K562 (cell line): ENCODE measurements around the gene FZD8. TPM values are rescaled to one million over a fixed set of nuclear protein-coding genes. Genes with fewer than 3 reads are reported as not detected.

Experiments used
- ATAC-seq: fragments of 200-7000 bp; cut with Tn5 transposase; 3 replicates; pipeline ENCODE4 v1.9.1; 2020; ENCODE audit warnings: moderate library complexity
- BruUV-seq: library from RNA; stranded (reverse); fragments of 400-500 nt; replicated peaks from 2 replicates; lab custom pipeline; 2021; lab: Mats Ljungman, UMichigan
- CTCF ChIA-PET: fragments of 300-600 bp; formaldehyde crosslinking; extraction: SDS; loops from one replicate; lab custom pipeline; 2021; ENCODE audit warnings: low intra/inter-chr PET ratio; lab: Yijun Ruan, JAX
- POLR2A ChIA-PET: fragments of 300-600, 350-650 bp; sonication (Branson Sonifier 250); formaldehyde crosslinking; extraction: SDS; loops from one replicate; lab custom pipeline; 2021; ENCODE audit warnings: antibody characterized with exemption, inconsistent platforms; lab: Yijun Ruan, JAX
- DNase-seq, 4 experiments: peaks; one replicate each; pipeline versions ENCODE4 v3.0.0 to v3.0.0-alpha.2; 2011 to 2018; ENCODE audit warnings: low spot score in 3 of 4, mixed read lengths in 3 of 4; ENCODE audit errors: extremely low read depth in 1 of 4
- FAIRE-seq: peaks from 2 replicates; lab custom pipeline; 2011; peaks lifted over from hg19 to GRCh38; lab: Jason Lieb, UNC
- H2AFZ ChIP-seq: 2 replicates; pipeline ENCODE4 v1.6.0; 2011; ENCODE audit warnings: low read depth, low read length, control low read depth, inconsistent platforms
- H3K27ac ChIP-seq: fragments of 200-600 bp; 3 replicates; pipeline ENCODE4 v1.8.0; 2011; ENCODE audit warnings: low read depth, mild to moderate bottlenecking, control low read depth, inconsistent platforms, low read length, moderate library complexity, mixed read lengths; ENCODE audit errors: extremely low read depth
- H3K27me3 ChIP-seq, 2 experiments: fragments of 300-600 bp in 1 of 2; 2 replicates in 1 of 2; 3 replicates in 1 of 2; pipeline versions ENCODE4 v1.6.0 to v1.8.0; 2011; ENCODE audit warnings: inconsistent platforms in 2 of 2, low read length in 2 of 2, mild to moderate bottlenecking in 1 of 2, mixed read lengths in 1 of 2, moderate library complexity in 1 of 2; ENCODE audit not compliant: control insufficient read depth in 2 of 2, insufficient read depth in 2 of 2
- H3K36me3 ChIP-seq: fragments of 300-600 bp; 3 replicates; pipeline ENCODE4 v1.8.0; 2011; ENCODE audit warnings: mild to moderate bottlenecking, low read length, inconsistent platforms; ENCODE audit not compliant: control insufficient read depth, insufficient read depth
- H3K4me1 ChIP-seq, 2 experiments: fragments of 200-600 bp in 1 of 2; replicated peaks in 1 of 2; 2 replicates in 1 of 2; 3 replicates in 1 of 2; pipeline versions ENCODE4 v1.5.1 to v1.8.0; 2011; ENCODE audit warnings: inconsistent platforms in 2 of 2, low read length in 2 of 2, mild to moderate bottlenecking in 1 of 2, mixed read lengths in 1 of 2, moderate library complexity in 1 of 2; ENCODE audit not compliant: control insufficient read depth in 2 of 2, insufficient read depth in 2 of 2
- H3K4me2 ChIP-seq: 2 replicates; pipeline ENCODE4 v1.6.1; 2011; ENCODE audit warnings: low read length, control low read depth, inconsistent platforms, mixed read lengths; ENCODE audit not compliant: insufficient read depth
- H3K4me3 ChIP-seq: fragments of 200-600 bp; sonication (generic), shearing (Covaris generic); 2 replicates; pipeline ENCODE4 v1.5.1; 2016; ENCODE audit warnings: control low read depth, inconsistent platforms
- H3K79me2 ChIP-seq: fragments of 200-600 bp; 3 replicates; pipeline ENCODE4 v1.8.0; 2011; ENCODE audit warnings: low read length, inconsistent platforms; ENCODE audit not compliant: control insufficient read depth, insufficient read depth
- H3K9ac ChIP-seq, 2 experiments: 2 replicates each; pipeline versions ENCODE4 v1.6.0 to v1.6.1; 2011; ENCODE audit warnings: low read depth in 2 of 2, low read length in 2 of 2, control low read depth in 1 of 2, inconsistent platforms in 1 of 2, mild to moderate bottlenecking in 1 of 2, mixed read lengths in 1 of 2; ENCODE audit not compliant: insufficient read depth in 1 of 2
- H3K9me1 ChIP-seq: one replicate; pipeline ENCODE4 v1.6.0; 2011; ENCODE audit warnings: inconsistent platforms, mild to moderate bottlenecking, low read length, moderate library complexity; ENCODE audit not compliant: control insufficient read depth, insufficient read depth
- H3K9me3 ChIP-seq: replicated peaks from 2 replicates; pipeline ENCODE4 v1.5.1; 2011; ENCODE audit warnings: low read depth, low read length, inconsistent platforms; ENCODE audit not compliant: control insufficient read depth, insufficient read depth
- H4K20me1 ChIP-seq: replicated peaks from 2 replicates; pipeline ENCODE4 v1.6.1; 2011; ENCODE audit warnings: low read length, inconsistent platforms, mixed read lengths; ENCODE audit not compliant: control insufficient read depth, insufficient read depth
- AFF4 ChIP-seq: sonication (generic); formaldehyde crosslinking; IDR thresholded peaks from 2 replicates; pipeline ENCODE4 v1.8.0; 2023; ENCODE audit warnings: mild to moderate bottlenecking, missing genetic modification reagents
- CGGBP1 ChIP-seq: fragments of 250-450 bp; sonication (Bioruptor Pico); IDR thresholded peaks from 2 replicates; pipeline ENCODE4 v1.9.0; 2021; ENCODE audit warnings: mild to moderate bottlenecking
- CSDE1 ChIP-seq, 2 experiments: fragments of 450-650 bp; IDR thresholded peaks; 2 replicates each; pipeline ENCODE4 v1.6.1; 2016; ENCODE audit warnings: mild to moderate bottlenecking in 1 of 2
- FOXJ3 ChIP-seq: sonication (generic); formaldehyde crosslinking; IDR thresholded peaks from 2 replicates; pipeline ENCODE4 v1.4.0; 2020; ENCODE audit warnings: mild to moderate bottlenecking, missing genetic modification reagents
- HNRNPUL1 ChIP-seq: fragments of 200-400 bp; formaldehyde crosslinking; IDR thresholded peaks from 2 replicates; pipeline ENCODE4 v1.6.1; 2017; ENCODE audit warnings: low read length
- MCM5 ChIP-seq: fragments of 450-650 bp; IDR thresholded peaks from 2 replicates; pipeline ENCODE4 v1.6.1; 2016; ENCODE audit warnings: low read depth
- MLLT1 ChIP-seq, 2 experiments: fragments of 450-650 bp; IDR thresholded peaks; 2 replicates each; pipeline ENCODE4 v1.6.1; 2016
- SMARCE1 ChIP-seq: fragments of 450-650 bp; IDR thresholded peaks from 2 replicates; pipeline ENCODE4 v1.7.1; 2016; ENCODE audit warnings: mild to moderate bottlenecking
- TAF1 ChIP-seq: IDR thresholded peaks from 2 replicates; pipeline ENCODE4 v1.6.1; 2011; ENCODE audit warnings: mild to moderate bottlenecking, low read length, moderate library complexity; ENCODE audit not compliant: insufficient read depth, control insufficient read depth, severe bottlenecking; ENCODE audit errors: extremely low read depth
- TBL1XR1 ChIP-seq, 2 experiments: IDR thresholded peaks; 2 replicates each; pipeline ENCODE4 v1.6.1; 2012; ENCODE audit warnings: improper control_type of control experiment in 2 of 2, low read length in 2 of 2, mild to moderate bottlenecking in 1 of 2
- TGIF2 ChIP-seq: sonication (generic); formaldehyde crosslinking; IDR thresholded peaks from 2 replicates; pipeline ENCODE4 v1.8.1; 2022; ENCODE audit warnings: mild to moderate bottlenecking, missing genetic modification reagents, moderate library complexity
- ZNF174 ChIP-seq: fragments of 250-450 bp; sonication (Bioruptor Pico); IDR thresholded peaks from 2 replicates; pipeline ENCODE4 v1.4.0; 2020; ENCODE audit warnings: mild to moderate bottlenecking
- ZNF354B ChIP-seq: fragments of 250-450 bp; sonication (Bioruptor Pico); IDR thresholded peaks from 2 replicates; pipeline ENCODE4 v1.4.0; 2020
- WGBS: fragments of 100-300 bp; shearing (Covaris generic); methylation state at CpG from one replicate; pipeline ENCODE4 v1.1.6; 2016; ENCODE audit warnings: low coverage, mixed read lengths; ENCODE audit not compliant: insufficient coverage; ENCODE audit errors: missing lambda C conversion rate; 5-methylcytosine and 5-hydroxymethylcytosine counted together
- in situ Hi-C: fragments of 300-500 bp; cut with MboI; formaldehyde crosslinking; loops from 4 replicates; pipeline ENCODE4 v1.15.0; 2018; ENCODE audit warnings: inconsistent platforms, mixed read lengths
- intact Hi-C: fragments of 100-400 bp; cut with micrococcal nuclease; formaldehyde crosslinking; loops from 2 replicates; pipeline ENCODE4 v1.14.2; 2022
- polyA plus RNA-seq, 8 experiments: library from polyadenylated mRNA; depleted of rRNA in 4 of 8; stranded (reverse) in 5 of 8; unstranded in 3 of 8; fragments of >200 nt; fragmentation: Nextera tagmentation in 2 of 8; fragmentation: Illumina TruSeq in 1 of 8; extraction: Ambion mirVana in 2 of 8; extraction: Trizol in 1 of 8; gene quantifications; 2 replicates each; pipeline versions ENCODE4 v1.2.1 to v1.2.3, GENCODE V29; 2011 to 2014; ENCODE audit warnings: inconsistent platforms in 1 of 8, missing spikeins in 1 of 8
- total RNA-seq, 7 experiments: library from RNA; depleted of rRNA in 6 of 7; stranded (reverse); fragments of >200 nt in 6 of 7; fragmentation: Illumina TruSeq in 2 of 7; extraction: Trizol in 2 of 7; gene quantifications; 2 replicates each; pipeline versions ENCODE4 v1.2.1 to v1.2.3, GENCODE V29; 2011 to 2021; ENCODE audit warnings: low replicate concordance in 1 of 7
- TF ChIP-seq, protein P1 (sequence below): fragments of 150-350 bp; conservative IDR thresholded peaks from 2 replicates; pipeline ENCODE4 v1.6.1; 2014; ENCODE audit warnings: low read length

FZD8 gene
- total and polyA plus RNA-seq, 9 of the 15 experiments (the other 6 are each of a cell fraction or from before 2014, with no cell fraction given) = 0.03 to 1.2 (median 0.16) TPM; not detected in 1

DNA sequence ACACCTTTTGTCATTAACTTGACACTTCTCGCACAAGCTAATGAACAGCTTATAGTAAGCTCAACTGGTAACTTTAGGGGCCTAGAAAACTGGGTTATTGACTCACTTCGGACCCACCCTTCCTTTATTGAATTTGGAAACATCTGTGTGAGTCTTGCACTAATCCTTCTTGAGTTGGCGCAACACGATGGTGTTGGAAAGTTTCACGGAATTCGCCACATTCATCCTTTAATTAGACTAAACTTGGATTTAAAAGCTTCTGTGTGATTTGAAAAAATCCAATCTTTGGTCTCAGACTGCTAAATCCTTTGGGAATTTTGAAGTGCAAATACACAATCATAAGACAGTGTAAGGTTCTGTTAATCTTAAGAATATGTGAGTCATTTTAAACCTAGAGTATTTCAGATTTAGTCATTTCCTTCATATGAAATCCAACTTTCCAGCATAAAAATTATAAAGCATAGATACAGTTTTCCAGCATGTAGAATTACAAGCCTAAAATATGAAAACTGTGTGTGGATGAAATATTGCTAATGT lies 15.1 kb downstream of the FZD8 start (continued):
- no peak for TF ChIP-seq AFF4
- TF ChIP-seq, protein P1, sequence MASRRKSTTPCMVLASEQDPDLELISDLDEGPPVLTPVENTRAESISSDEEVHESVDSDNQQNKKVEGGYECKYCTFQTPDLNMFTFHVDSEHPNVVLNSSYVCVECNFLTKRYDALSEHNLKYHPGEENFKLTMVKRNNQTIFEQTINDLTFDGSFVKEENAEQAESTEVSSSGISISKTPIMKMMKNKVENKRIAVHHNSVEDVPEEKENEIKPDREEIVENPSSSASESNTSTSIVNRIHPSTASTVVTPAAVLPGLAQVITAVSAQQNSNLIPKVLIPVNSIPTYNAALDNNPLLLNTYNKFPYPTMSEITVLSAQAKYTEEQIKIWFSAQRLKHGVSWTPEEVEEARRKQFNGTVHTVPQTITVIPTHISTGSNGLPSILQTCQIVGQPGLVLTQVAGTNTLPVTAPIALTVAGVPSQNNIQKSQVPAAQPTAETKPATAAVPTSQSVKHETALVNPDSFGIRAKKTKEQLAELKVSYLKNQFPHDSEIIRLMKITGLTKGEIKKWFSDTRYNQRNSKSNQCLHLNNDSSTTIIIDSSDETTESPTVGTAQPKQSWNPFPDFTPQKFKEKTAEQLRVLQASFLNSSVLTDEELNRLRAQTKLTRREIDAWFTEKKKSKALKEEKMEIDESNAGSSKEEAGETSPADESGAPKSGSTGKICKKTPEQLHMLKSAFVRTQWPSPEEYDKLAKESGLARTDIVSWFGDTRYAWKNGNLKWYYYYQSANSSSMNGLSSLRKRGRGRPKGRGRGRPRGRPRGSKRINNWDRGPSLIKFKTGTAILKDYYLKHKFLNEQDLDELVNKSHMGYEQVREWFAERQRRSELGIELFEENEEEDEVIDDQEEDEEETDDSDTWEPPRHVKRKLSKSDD = no peak

- no peaks in the 10 kb centered on the region for H4K20me1 ChIP-seq
- H2AFZ ChIP-seq = no peak overlapping the region
- no peak for ATAC-seq
- FAIRE-seq = no peak
- BruUV-seq = no TSS peak
- in situ Hi-C loops (no loop called here), intact Hi-C loops (loop anchor here (10.0 kb wide), 1 partner anchor 380 kb away; no protein-coding TSS in a partner anchor)
- WGBS = 0% methylated on average over 5 of the region's 5 CpGs
- H3K9me1 ChIP-seq = no peaks in the 10 kb centered on the region
- CTCF ChIA-PET = no interaction called here
- no peaks in the 10 kb centered on the region for H3K79me2 ChIP-seq
- H3K36me3 ChIP-seq = no peaks in the 10 kb centered on the region
- no peaks in the 10 kb centered on the region for H3K9me3 ChIP-seq
- no peaks in the 10 kb centered on the region for H3K4me1 ChIP-seq
- no peak overlapping the region for H3K4me2 ChIP-seq
- no peak overlapping the region for H3K9ac ChIP-seq
- H3K27ac ChIP-seq = no peak overlapping the region
- no peak for DNase-seq
- POLR2A ChIA-PET = interaction anchor here (0.5 to 2.0 kb wide), 2 partner anchors 13 to 470 kb away, joined by 3 to 4 read pairs; no protein-coding TSS in a partner anchor
- no peak overlapping the region for H3K4me3 ChIP-seq
- H3K27me3 ChIP-seq = peaks cover 0 to 8% of the 10 kb centered on the region in 2 experiments; a peak in 1 of 5 replicates
- TF ChIP-seq CSDE1 (IDR thresholded peaks at IDR 0.05) = no peak
- TF ChIP-seq HNRNPUL1 = no peak
- TF ChIP-seq MLLT1 (IDR thresholded peaks at IDR 0.05) = no peak
- no peak for TF ChIP-seq SMARCE1
- no peak for TF ChIP-seq ZNF354B (CRISPR knock-in tag)
- TF ChIP-seq FOXJ3 (CRISPR knock-in tag) = no peak
- TF ChIP-seq MCM5 = no peak
- no peak for TF ChIP-seq TAF1
- TF ChIP-seq TGIF2 (CRISPR knock-in tag) = no peak
- no peak for TF ChIP-seq ZNF174 (CRISPR knock-in tag)
- TF ChIP-seq CGGBP1 = no peak
- no peak for TF ChIP-seq TBL1XR1 (IDR thresholded peaks at IDR 0.05; ENCODE audit: low read length in 2 of 2)
Observed at GRCh38 chr10:35614312-35614711, 27.8 kb downstream of the FZD8 start.
